GM12874 (cell line): ENCODE results near the gene EFCAB9.

Source experiments
- CTCF ChIP-seq: IDR thresholded peaks from 2 replicates; pipeline ENCODE4 v1.5.1; 2011; ENCODE audit warnings: low read depth, mild to moderate bottlenecking, control low read depth, low read length, moderate library complexity; ENCODE audit not compliant: insufficient read depth

The EFCAB9 gene

DNA sequence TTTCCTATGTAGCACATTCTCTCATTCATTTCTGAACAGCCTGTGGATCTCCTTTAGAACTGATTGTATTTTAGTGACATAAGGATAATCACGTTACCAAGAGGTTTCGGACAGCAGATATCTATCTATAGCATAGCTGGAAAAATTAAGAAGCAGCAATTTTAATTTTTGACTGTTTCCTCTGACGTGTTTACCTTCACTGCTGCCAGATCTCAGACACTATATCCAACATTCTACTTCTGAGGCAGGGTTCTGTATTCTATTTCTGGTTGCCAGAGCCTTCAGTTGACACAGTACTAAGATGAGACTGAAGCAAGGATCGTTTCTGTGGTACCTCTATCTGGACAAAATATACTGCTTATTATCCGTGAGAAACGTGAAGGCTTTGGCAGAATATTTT lies at the start of gene EFCAB9:
EFCAB9 (plus strand) TSS at position 301 of the 400 bp plus-strand sequence; CDS start at position 302, 1 bp downstream.
- TF ChIP-seq CTCF: no peak

- TF ChIP-seq CTCF: no peak
Measured at GRCh38 chr5:172144291-172144815, 49.6 kb upstream of the EFCAB9 start.

DNA sequence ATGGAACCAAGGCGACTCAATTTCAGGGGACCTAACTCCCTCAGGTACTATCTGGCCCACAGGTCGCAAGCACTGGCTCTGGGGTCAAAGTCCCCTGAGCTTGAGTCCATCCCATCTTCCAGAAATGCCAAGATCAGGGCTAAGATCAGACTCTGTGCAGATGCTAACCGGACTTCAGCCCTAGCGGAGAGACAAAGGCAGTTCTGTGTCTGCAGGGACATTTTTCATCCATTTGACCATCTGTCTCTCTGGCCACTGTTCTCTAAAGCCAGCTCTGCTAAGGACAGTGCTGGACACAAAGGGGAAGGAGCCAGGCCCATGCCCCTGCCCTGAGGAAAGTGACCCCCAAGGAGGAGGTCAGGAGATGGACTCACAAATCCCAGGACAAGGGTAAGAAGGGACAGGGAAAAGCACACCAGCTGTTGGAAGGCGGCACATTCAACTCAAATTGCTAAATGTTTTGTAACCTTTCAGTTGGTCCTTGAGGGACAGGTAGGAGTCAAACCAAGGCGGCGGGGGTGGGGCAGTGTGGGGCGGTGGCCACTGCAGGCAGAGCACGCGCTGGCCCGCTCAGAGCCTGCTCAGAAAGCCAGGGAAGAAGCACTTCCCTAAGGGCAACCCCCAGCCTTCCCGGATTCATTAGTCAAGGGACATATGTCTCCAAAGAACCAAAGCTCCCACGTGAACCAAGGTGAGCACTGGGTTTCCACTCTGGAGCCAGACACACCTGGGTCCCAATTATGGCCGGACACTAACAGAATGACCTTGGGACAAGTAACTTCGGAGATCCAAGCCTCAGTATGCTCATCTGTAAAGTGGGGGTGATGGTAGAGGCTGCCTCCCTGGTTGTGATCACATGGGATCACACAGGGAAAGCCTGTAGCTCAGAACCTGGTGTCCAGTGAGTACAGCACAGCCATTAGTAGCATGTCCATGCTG lies 48.8 kb upstream of the EFCAB9 start:
- TF ChIP-seq CTCF: no peak

- TF ChIP-seq CTCF: no peak
Measured at GRCh38 chr5:172145870-172146747, 47.9 kb upstream of the EFCAB9 start.

DNA sequence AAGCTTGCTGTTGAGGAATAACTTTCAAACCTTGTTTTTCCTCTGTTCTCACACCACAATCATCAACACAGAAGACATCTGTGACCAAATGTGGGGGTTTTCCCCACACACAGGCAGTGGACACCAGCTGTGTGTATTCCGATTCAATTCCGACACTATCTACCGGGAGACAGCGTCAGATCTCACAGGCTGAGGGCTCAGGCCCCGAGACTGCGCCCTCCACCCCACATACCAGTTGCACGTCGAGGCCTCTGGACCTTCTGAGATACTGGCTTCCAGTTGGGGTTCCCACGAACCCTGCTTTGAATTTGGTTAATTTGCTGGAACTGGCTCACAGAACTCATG lies 47.3 kb upstream of the EFCAB9 start:
- TF ChIP-seq CTCF: no peak

DNA sequence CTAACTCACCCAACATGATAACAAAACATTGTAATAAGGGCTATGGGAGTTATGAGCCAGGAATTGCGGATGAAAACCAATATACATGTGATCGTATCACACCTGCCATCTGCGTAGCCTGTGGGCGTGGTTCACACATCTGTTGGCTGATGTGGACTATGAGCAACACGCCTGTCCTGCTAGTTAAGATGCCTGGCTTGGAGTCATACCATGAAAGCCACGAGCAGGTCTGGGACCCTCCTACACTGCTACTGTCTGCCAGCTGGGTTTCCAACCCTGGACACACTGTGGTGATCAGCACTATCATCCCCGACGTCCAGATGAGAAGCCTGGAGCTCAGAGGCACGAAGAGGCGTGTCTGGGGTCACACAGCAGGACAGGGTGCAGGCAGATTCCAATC lies 46.1 kb upstream of the EFCAB9 start:
- TF ChIP-seq CTCF: no peak

GRCh38 chr5:172148381-172148780 lies 45.6 kb upstream of the EFCAB9 start:
- no peak for TF ChIP-seq CTCF
